ENCODE data around the gene SPOPL.

DNA sequence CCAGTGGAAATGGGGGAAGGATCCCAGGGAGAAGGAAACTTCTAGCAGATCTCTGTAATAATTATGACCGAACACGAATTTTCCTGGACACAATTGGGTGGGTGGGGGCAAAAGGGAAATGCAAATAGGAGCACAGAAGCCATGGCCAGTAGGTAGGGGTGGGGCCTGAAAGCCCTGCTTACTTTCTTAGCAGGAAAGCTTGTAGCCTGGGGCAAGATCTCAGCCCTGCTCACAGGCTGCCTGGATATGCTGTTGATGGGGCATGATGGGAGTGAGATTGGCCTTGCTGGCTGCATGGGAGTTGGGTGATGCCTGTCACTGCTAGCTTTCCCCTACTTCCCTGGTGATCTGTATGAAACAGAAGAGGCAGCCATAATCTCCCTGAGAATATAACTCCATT lies 45.9 kb upstream of the SPOPL start:
- TF ChIP-seq POLR2A (IDR thresholded peaks at IDR 0.05) (no peak), CTCF (IDR thresholded peaks at IDR 0.05) (no peak)

Data from Peyer's patch (tissue), 4 donors.